ENCODE data around the gene MIGA2. TPM values are rescaled to one million over a fixed set of nuclear protein-coding genes. Genes with fewer than 3 reads are reported as not detected.

The MIGA2 gene, protein sequence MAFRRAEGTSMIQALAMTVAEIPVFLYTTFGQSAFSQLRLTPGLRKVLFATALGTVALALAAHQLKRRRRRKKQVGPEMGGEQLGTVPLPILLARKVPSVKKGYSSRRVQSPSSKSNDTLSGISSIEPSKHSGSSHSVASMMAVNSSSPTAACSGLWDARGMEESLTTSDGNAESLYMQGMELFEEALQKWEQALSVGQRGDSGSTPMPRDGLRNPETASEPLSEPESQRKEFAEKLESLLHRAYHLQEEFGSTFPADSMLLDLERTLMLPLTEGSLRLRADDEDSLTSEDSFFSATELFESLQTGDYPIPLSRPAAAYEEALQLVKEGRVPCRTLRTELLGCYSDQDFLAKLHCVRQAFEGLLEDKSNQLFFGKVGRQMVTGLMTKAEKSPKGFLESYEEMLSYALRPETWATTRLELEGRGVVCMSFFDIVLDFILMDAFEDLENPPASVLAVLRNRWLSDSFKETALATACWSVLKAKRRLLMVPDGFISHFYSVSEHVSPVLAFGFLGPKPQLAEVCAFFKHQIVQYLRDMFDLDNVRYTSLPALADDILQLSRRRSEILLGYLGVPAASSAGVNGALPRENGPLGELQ
- total RNA-seq = 34.4 and 38.3 TPM in 2 replicates
- long read RNA-seq, partial matches to known transcripts = 0 of 2 reads
- long read RNA-seq, other reads (novel, unspliced or antisense) = 2 of 2 reads

DNA sequence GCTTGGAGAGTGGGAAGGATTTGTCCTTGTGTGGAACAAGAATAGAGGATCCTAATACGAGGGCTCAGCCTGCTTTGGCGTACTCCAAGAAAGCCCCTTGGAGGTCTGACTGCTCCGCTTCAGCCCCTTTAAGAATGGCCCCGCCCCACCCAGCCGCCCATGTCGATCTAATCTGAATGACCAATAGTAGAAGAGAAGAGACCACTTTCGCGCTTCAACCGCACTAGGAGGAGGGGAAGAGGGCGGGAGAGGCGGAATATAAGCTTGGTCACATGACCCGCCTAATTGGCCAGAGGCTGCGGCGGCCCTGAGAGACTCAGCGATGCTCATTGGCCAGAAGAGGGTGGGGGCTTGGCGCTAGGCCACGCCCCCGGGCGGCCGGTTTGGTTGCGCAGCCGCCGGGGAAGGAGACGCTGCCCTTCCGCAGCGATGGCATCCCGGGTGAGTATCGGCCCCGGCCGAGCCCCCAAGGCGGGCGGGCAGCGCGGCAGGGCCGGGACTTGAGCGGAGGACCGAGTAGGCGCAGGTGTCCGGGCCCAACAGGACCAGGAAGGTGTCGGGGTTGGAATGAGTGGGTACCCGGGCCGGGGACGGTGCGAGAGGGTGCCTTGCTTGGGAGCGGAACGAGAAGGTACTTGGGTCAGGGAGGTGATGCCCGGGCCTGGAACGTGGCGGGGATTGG, at the start of gene MIGA2:
MIGA2 (plus strand) TSS at position 386 of the 682 bp plus-strand sequence. CDS start 3,969 bp downstream, outside the sequence.
- peak; percentile 88 for DNase-seq (ENCODE audit: low read depth, low spot score)
- Mint-ChIP-seq H3K27me3 (ENCODE audit: low read depth) (no peaks in the 10 kb centered on the region), H3K9me3 (no peaks in the 10 kb centered on the region), H3K27ac (ENCODE audit: unreplicated experiment) (peak within 1 kb of the TSS; percentile 70), H3K4me3 (peak within 1 kb of the TSS; percentile 92), H3K4me1 (peaks cover 24% of the 10 kb centered on the region), H3K36me3 (ENCODE audit: low read depth) (no peaks in the 10 kb centered on the region)
- TF ChIP-seq, protein P1, sequence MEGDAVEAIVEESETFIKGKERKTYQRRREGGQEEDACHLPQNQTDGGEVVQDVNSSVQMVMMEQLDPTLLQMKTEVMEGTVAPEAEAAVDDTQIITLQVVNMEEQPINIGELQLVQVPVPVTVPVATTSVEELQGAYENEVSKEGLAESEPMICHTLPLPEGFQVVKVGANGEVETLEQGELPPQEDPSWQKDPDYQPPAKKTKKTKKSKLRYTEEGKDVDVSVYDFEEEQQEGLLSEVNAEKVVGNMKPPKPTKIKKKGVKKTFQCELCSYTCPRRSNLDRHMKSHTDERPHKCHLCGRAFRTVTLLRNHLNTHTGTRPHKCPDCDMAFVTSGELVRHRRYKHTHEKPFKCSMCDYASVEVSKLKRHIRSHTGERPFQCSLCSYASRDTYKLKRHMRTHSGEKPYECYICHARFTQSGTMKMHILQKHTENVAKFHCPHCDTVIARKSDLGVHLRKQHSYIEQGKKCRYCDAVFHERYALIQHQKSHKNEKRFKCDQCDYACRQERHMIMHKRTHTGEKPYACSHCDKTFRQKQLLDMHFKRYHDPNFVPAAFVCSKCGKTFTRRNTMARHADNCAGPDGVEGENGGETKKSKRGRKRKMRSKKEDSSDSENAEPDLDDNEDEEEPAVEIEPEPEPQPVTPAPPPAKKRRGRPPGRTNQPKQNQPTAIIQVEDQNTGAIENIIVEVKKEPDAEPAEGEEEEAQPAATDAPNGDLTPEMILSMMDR (conservative IDR thresholded peaks at IDR 0.05) = no peak

DNA sequence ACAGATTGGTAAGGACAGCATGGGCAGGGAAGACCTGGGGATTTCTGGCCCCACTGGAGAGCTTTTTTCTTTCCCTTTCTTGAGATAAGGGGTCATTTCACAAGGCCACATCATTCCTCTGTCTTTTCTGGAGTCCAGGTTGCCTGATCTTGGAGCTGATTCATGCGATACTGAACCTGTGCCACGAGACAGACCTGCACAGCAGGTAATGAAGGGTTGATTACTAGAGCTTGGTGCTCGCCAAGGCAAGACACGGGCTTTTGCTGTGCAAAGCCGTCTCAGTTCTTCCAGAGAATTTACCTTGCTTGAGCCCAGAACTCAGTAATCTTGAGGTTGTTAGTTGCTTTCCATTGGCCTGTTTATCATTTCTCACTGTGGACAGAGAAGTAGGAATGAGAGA, 49.8 kb upstream of the MIGA2 start:
- Mint-ChIP-seq H3K9me3 (no peaks in the 10 kb centered on the region), H3K4me1 (no peaks in the 10 kb centered on the region), H3K4me3 (no peak overlapping the region), H3K27me3 (ENCODE audit: low read depth) (no peaks in the 10 kb centered on the region), H3K36me3 (ENCODE audit: low read depth) (peaks cover 29% of the 10 kb centered on the region), H3K27ac (ENCODE audit: unreplicated experiment) (peak overlapping the region; percentile 14)
- no peak for DNase-seq (ENCODE audit: low read depth, low spot score)
- TF ChIP-seq, protein P1 (conservative IDR thresholded peaks at IDR 0.05) = no peak

DNA sequence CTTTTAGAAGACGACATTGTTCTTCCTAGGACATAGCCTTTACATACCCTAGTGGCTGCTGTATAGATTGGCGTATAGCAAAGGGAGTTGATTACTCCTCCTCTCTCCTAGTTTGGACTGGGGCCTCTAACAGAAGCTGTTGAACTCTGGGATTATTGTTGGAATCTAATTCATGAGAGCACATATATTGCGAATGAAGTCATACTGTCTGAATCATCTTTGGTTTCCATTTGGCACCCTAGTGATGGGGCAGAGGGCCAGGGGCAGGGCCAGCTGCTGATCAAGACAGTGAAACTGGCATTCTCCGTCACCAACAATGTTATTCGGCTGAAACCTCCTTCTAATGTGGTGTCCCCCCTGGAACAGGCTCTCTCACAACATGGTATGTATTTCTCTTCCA, 48.6 kb upstream of the MIGA2 start:
- Mint-ChIP-seq H3K4me1 (no peaks in the 10 kb centered on the region), H3K4me3 (no peak overlapping the region), H3K27me3 (ENCODE audit: low read depth) (no peaks in the 10 kb centered on the region), H3K9me3 (no peaks in the 10 kb centered on the region), H3K27ac (ENCODE audit: unreplicated experiment) (no peak overlapping the region), H3K36me3 (ENCODE audit: low read depth) (peaks cover 23% of the 10 kb centered on the region)
- TF ChIP-seq, protein P1 (conservative IDR thresholded peaks at IDR 0.05) = no peak
- DNase-seq (ENCODE audit: low read depth, low spot score) = no peak

DNA sequence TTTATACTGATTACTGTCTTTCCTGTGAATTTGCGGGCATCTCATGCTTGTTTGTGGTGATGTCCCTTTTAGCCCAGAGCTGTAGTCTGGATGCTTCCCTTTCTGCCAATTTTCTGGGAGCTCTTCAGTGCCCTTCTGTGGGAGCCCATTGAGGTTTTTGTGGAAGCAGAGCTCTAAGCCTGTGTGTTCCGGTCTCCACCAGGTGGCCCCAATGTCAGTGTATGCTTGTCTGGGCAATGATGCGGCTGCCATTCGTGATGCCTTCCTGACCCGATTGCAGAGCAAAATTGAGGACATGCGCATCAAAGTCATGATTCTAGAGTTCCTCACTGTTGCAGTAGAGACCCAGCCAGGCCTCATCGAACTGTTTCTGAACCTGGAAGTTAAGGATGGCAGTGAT, 43.4 kb upstream of the MIGA2 start:
- H3K9me3 Mint-ChIP-seq = no peaks in the 10 kb centered on the region

DNA sequence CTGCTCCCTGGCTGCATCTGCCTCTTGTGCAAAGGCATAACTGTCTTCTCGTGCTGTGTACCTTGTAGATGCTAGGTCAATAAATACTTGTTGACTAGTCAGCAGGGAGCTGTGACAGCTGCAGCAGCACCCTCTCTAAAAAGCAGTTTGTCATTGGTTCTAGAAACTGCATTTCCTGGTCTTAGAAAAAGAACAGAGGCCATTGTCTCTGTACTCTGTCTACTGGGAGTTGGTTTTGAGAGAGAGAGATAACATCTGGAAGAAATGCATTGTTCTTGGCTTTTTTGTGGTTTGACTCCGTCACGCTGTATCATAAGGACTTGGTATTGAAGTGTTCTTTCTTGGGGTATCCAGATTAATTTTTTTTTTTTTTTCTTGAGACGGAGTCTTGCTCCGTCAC, 40.6 kb upstream of the MIGA2 start:
- TF ChIP-seq, protein P1 (conservative IDR thresholded peaks at IDR 0.05) = no peak
- peaks cover 26% of the 10 kb centered on the region for H3K36me3 Mint-ChIP-seq (ENCODE audit: low read depth)
- no peak overlapping the region for H3K4me3 Mint-ChIP-seq

More for the DNA sequence above, 43.4 kb upstream of the MIGA2 start:
- Mint-ChIP-seq H3K27me3 (ENCODE audit: low read depth) (no peaks in the 10 kb centered on the region), H3K4me3 (no peak overlapping the region), H3K36me3 (ENCODE audit: low read depth) (peaks cover 22% of the 10 kb centered on the region), H3K4me1 (no peaks in the 10 kb centered on the region), H3K27ac (ENCODE audit: unreplicated experiment) (no peak overlapping the region)
- no peak for DNase-seq (ENCODE audit: low read depth, low spot score)
- TF ChIP-seq, protein P1 (conservative IDR thresholded peaks at IDR 0.05) = peak; percentile 43

More for the DNA sequence above, 40.6 kb upstream of the MIGA2 start:
- H3K27me3 Mint-ChIP-seq (ENCODE audit: low read depth) = no peaks in the 10 kb centered on the region
- H3K27ac Mint-ChIP-seq (ENCODE audit: unreplicated experiment) = no peak overlapping the region
- no peaks in the 10 kb centered on the region for H3K4me1 Mint-ChIP-seq
- DNase-seq (ENCODE audit: low read depth, low spot score) = no peak
- H3K9me3 Mint-ChIP-seq = no peaks in the 10 kb centered on the region
